SH-SY5Y (cell line): ENCODE measurements around the gene DPP6.

Experiments
- GATA2 ChIP-seq: IDR thresholded peaks from 2 replicates; pipeline ENCODE4 v1.6.1; 2011; ENCODE audit warnings: mild to moderate bottlenecking, low read depth, low read length
- GATA3 ChIP-seq: IDR thresholded peaks from 2 replicates; pipeline ENCODE4 v1.6.1; 2011; ENCODE audit warnings: low read depth, mild to moderate bottlenecking, low read length, moderate library complexity

GRCh38 chr7:154892459-154892858 is 840.3 kb downstream of the DPP6 start:
- TF ChIP-seq GATA3, result no peak
- no peak for TF ChIP-seq GATA2
